Neural cell (in vitro differentiated cells): ENCODE measurements around the gene BUD31. TPM values are rescaled to one million over a fixed set of nuclear protein-coding genes. Genes with fewer than 3 reads are reported as not detected.

Experiments
- H2AFZ ChIP-seq: fragments of 200-600, 300-800 bp; sonication (generic), shearing (Covaris generic); 2 replicates; pipeline ENCODE4 v1.6.0; 2014; ENCODE audit warnings: low read depth, mild to moderate bottlenecking, antibody characterized with exemption, low read length, moderate library complexity
- H3F3A ChIP-seq: fragments of 200-600 bp; shearing (Covaris generic); 2 replicates; pipeline ENCODE4 v1.6.1; 2016; ENCODE audit warnings: mild to moderate bottlenecking, moderate library complexity, mixed read lengths, antibody characterized with exemption, low read length; ENCODE audit not compliant: insufficient read depth, poor library complexity, severe bottlenecking
- H3K27ac ChIP-seq: fragments of 200-600, 300-800 bp; sonication (generic), shearing (Covaris generic); 2 replicates; pipeline ENCODE4 v1.5.1; 2014; ENCODE audit warnings: mild to moderate bottlenecking, low read length, moderate library complexity
- H3K27me3 ChIP-seq: fragments of 300-800, 200-600 bp; sonication (generic), shearing (Covaris generic); 2 replicates; pipeline ENCODE4 v1.6.0; 2014; ENCODE audit warnings: mild to moderate bottlenecking, low read depth, low read length, moderate library complexity; ENCODE audit not compliant: insufficient read depth
- H3K36me3 ChIP-seq: fragments of 300-800, 200-600 bp; sonication (generic), shearing (Covaris generic); 2 replicates; pipeline ENCODE4 v1.5.1; 2014; ENCODE audit warnings: mild to moderate bottlenecking, antibody characterized with exemption, low read length, moderate library complexity; ENCODE audit not compliant: insufficient read depth
- H3K4me2 ChIP-seq: fragments of 300-800, 200-600 bp; sonication (generic), shearing (Covaris generic); 2 replicates; pipeline ENCODE4 v1.6.0; 2014; ENCODE audit warnings: mild to moderate bottlenecking, low read length
- H3K4me3 ChIP-seq: fragments of 300-800, 200-600 bp; sonication (generic), shearing (Covaris generic); 2 replicates; pipeline ENCODE4 v1.5.1; 2014; ENCODE audit warnings: mild to moderate bottlenecking, low read length, moderate library complexity
- H3K79me2 ChIP-seq: fragments of 200-600 bp; shearing (Covaris generic); replicated peaks from 2 replicates; pipeline ENCODE4 v1.6.0; 2014; ENCODE audit warnings: mild to moderate bottlenecking, low read length, moderate library complexity; ENCODE audit not compliant: insufficient read depth
- H3K9ac ChIP-seq: fragments of 300-800, 200-600 bp; sonication (generic), shearing (Covaris generic); 2 replicates; pipeline ENCODE4 v1.6.1; 2016; ENCODE audit warnings: mild to moderate bottlenecking, low read length, mixed read lengths
- H3K9me2 ChIP-seq: fragments of 200-600 bp; shearing (Covaris generic); 2 replicates; pipeline ENCODE4 v1.6.1; 2016; ENCODE audit warnings: mild to moderate bottlenecking, low read length, mixed read lengths; ENCODE audit not compliant: insufficient read depth
- H3K9me3 ChIP-seq: fragments of 200-600, 300-800 bp; sonication (generic), shearing (Covaris generic); 2 replicates; pipeline ENCODE4 v1.6.1; 2016; ENCODE audit warnings: mild to moderate bottlenecking, mixed run types, low read length, moderate library complexity, mixed read lengths
- H4K20me1 ChIP-seq: fragments of 200-600 bp; shearing (Covaris generic); 2 replicates; pipeline ENCODE4 v1.6.1; 2016; ENCODE audit warnings: mild to moderate bottlenecking, mixed run types; ENCODE audit not compliant: insufficient read depth
- CTCF ChIP-seq: fragments of 450-650 bp; IDR thresholded peaks from 2 replicates; pipeline ENCODE4 v1.5.1; 2014; ENCODE audit warnings: antibody characterized with exemption, mild to moderate bottlenecking, moderate library complexity; ENCODE audit not compliant: poor library complexity, severe bottlenecking
- EP300 ChIP-seq: fragments of 450-650 bp; conservative IDR thresholded peaks from 2 replicates; pipeline ENCODE4 v1.6.1; 2014; ENCODE audit warnings: antibody characterized with exemption, mild to moderate bottlenecking, moderate library complexity; ENCODE audit not compliant: poor library complexity, severe bottlenecking
- EZH2 ChIP-seq: fragments of 200-600, 300-800 bp; shearing (Covaris generic), sonication (generic); IDR thresholded peaks from 2 replicates; pipeline ENCODE4 v1.6.1; 2014; ENCODE audit warnings: antibody characterized with exemption, low read length, borderline replicate concordance, mild to moderate bottlenecking; ENCODE audit not compliant: insufficient read depth, poor library complexity, severe bottlenecking
- MXI1 ChIP-seq: fragments of 450-650 bp; conservative IDR thresholded peaks from 2 replicates; pipeline ENCODE4 v1.6.1; 2014; ENCODE audit warnings: antibody characterized with exemption, mild to moderate bottlenecking; ENCODE audit not compliant: poor library complexity, severe bottlenecking
- POLR2AphosphoS5 ChIP-seq: IDR thresholded peaks from 2 replicates; pipeline ENCODE4 v1.6.1; 2012
- RAD21 ChIP-seq: fragments of 450-650 bp; conservative IDR thresholded peaks from 2 replicates; pipeline ENCODE4 v1.6.1; 2014; ENCODE audit warnings: antibody characterized with exemption, mild to moderate bottlenecking, moderate library complexity
- SMC3 ChIP-seq: fragments of 450-650 bp; conservative IDR thresholded peaks from 2 replicates; pipeline ENCODE4 v1.6.1; 2014; ENCODE audit warnings: antibody characterized with exemption, mild to moderate bottlenecking, moderate library complexity; ENCODE audit not compliant: poor library complexity
- TAF1 ChIP-seq: IDR thresholded peaks from 2 replicates; pipeline ENCODE4 v1.6.1; 2012; ENCODE audit warnings: low read depth
- polyA minus RNA-seq: library from RNA; depleted of rRNA, polyadenylated mRNA; stranded (reverse); fragments of >200 nt; gene quantifications from 2 replicates; pipeline ENCODE4 v1.2.3, GENCODE V29; 2014
- polyA plus RNA-seq: library from polyadenylated mRNA; depleted of rRNA; stranded (reverse); fragments of >200 nt; gene quantifications from 2 replicates; pipeline ENCODE4 v1.2.3, GENCODE V29; 2014
- TF ChIP-seq, protein P1 (sequence below): IDR thresholded peaks from 2 replicates; pipeline ENCODE4 v1.6.1; 2012; ENCODE audit warnings: borderline replicate concordance

BUD31 gene
- polyA plus RNA-seq (200 and 251 TPM in 2 replicates), polyA minus RNA-seq (82.7 and 84.0 TPM in 2 replicates)

DNA sequence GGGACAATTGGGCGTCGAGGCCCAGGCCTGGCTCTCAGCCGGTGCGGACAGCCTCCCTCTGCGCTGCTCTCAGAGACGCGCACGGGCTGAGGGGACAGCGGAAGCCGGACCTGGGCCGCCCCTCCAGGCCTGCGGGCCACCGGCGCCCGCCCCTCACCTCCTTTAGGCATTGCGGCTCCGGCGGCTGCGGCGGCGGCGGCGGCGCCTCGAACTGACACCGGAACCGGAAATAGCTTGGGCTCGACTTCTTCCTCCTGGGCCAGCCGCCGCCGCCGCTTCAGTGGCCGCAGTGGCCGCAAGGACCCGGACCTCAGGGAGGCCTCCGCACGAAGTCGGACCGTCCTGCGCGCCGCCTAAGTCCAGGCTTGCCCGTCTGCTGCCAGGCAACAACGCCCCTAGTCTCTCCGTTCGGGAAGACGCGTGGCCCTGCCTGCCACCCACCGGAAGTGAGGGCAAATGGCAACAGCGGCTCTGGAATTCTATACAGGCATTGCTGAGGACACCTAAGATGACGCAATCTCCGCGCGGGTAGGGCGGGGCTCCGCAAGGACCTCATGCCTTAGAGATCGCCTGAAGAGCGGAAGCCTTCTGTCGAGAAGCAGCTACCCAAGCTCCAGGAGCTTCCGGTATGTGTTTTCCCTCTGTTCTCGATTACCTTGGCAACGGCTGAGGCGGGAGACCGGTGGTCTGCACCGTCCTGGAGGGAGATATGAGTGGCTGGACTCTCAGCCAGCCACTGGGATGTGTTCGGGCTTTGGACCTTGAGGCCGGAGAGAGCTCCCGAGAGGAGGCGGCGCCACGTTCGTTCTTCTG, at the start of gene BUD31, which contains the start of gene PDAP1:
TSS of gene BUD31 (plus strand) at position 591 of the 813 bp plus-strand sequence. CDS start 2,124 bp downstream, outside the sequence.
TSS of gene PDAP1 (minus strand) at position 219 of the 813 bp plus-strand sequence. CDS start at position 170, 49 bp downstream.
- Histone ChIP-seq H3F3A (peaks cover 3% of the 10 kb centered on the region), H3K27me3 (no peaks in the 10 kb centered on the region), H3K79me2 (peaks cover 56% of the 10 kb centered on the region), H3K9me2 (no peaks in the 10 kb centered on the region), H4K20me1 (no peaks in the 10 kb centered on the region), H3K4me3 (peak within 1 kb of the TSS; percentile 93), H2AFZ (peak within 1 kb of the TSS; percentile 74), H3K4me2 (peak within 1 kb of the TSS; percentile 89), H3K9me3 (no peaks in the 10 kb centered on the region), H3K9ac (peak within 1 kb of the TSS; percentile 94), H3K27ac (peak within 1 kb of the TSS; percentile 97), H3K36me3 (no peaks in the 10 kb centered on the region)
- TF ChIP-seq POLR2AphosphoS5, result peak; percentile 82
- TF ChIP-seq SMC3, result peak; percentile 54
- TF ChIP-seq, protein P1, sequence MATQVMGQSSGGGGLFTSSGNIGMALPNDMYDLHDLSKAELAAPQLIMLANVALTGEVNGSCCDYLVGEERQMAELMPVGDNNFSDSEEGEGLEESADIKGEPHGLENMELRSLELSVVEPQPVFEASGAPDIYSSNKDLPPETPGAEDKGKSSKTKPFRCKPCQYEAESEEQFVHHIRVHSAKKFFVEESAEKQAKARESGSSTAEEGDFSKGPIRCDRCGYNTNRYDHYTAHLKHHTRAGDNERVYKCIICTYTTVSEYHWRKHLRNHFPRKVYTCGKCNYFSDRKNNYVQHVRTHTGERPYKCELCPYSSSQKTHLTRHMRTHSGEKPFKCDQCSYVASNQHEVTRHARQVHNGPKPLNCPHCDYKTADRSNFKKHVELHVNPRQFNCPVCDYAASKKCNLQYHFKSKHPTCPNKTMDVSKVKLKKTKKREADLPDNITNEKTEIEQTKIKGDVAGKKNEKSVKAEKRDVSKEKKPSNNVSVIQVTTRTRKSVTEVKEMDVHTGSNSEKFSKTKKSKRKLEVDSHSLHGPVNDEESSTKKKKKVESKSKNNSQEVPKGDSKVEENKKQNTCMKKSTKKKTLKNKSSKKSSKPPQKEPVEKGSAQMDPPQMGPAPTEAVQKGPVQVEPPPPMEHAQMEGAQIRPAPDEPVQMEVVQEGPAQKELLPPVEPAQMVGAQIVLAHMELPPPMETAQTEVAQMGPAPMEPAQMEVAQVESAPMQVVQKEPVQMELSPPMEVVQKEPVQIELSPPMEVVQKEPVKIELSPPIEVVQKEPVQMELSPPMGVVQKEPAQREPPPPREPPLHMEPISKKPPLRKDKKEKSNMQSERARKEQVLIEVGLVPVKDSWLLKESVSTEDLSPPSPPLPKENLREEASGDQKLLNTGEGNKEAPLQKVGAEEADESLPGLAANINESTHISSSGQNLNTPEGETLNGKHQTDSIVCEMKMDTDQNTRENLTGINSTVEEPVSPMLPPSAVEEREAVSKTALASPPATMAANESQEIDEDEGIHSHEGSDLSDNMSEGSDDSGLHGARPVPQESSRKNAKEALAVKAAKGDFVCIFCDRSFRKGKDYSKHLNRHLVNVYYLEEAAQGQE, result peak; percentile 40
- peak; percentile 30 for TF ChIP-seq RAD21
- peak; percentile 18 for TF ChIP-seq TAF1
- no peak for TF ChIP-seq EZH2
- peak; percentile 71 for TF ChIP-seq EP300
- peak; percentile 65 for TF ChIP-seq CTCF
- peak; percentile 97 for TF ChIP-seq MXI1

GRCh38 chr7:99359465-99360154, 49.2 kb upstream of the BUD31 start:
- H3K9ac ChIP-seq, result no peak overlapping the region
- H3K36me3 ChIP-seq, result no peaks in the 10 kb centered on the region
- TF ChIP-seq TAF1 (no peak), EZH2 (no peak)

More at GRCh38 chr7:99359465-99360154, 49.2 kb upstream of the BUD31 start:
- Histone ChIP-seq H2AFZ (no peak overlapping the region), H3K27me3 (no peaks in the 10 kb centered on the region), H4K20me1 (no peaks in the 10 kb centered on the region), H3K27ac (no peak overlapping the region), H3K4me3 (no peak overlapping the region), H3F3A (no peaks in the 10 kb centered on the region), H3K79me2 (no peaks in the 10 kb centered on the region), H3K9me2 (no peaks in the 10 kb centered on the region), H3K9me3 (no peaks in the 10 kb centered on the region), H3K4me2 (no peak overlapping the region)
